GM23338 (cell line): ENCODE measurements around the gene PRR29. TPM values are rescaled to one million over a fixed set of nuclear protein-coding genes. Genes with fewer than 3 reads are reported as not detected.

ENCODE experiments used
- ATAC-seq: fragments of 200-7000 bp; cut with Tn5 transposase; 3 replicates; pipeline ENCODE4 v1.9.1; 2020
- DNase-seq: peaks from one replicate; pipeline ENCODE4 v3.0.0-alpha.2; 2015; ENCODE audit warnings: low spot score
- H2AFZ ChIP-seq: fragments of 200-600 bp; sonication (generic); 2 replicates; pipeline ENCODE4 v1.8.0; 2016; ENCODE audit warnings: antibody characterized with exemption, mild to moderate bottlenecking, moderate library complexity
- H3F3A ChIP-seq: fragments of 200-600 bp; sonication (generic); replicated peaks from 2 replicates; pipeline ENCODE4 v1.8.0; 2017; ENCODE audit warnings: antibody characterized with exemption, mixed run types, low read depth
- H3K27ac ChIP-seq: fragments of 200-600 bp; sonication (generic); 2 replicates; pipeline ENCODE4 v1.6.1; 2016; ENCODE audit warnings: low read depth
- H3K27me3 ChIP-seq: fragments of 200-600 bp; sonication (generic); 2 replicates; pipeline ENCODE4 v1.8.0; 2016; ENCODE audit warnings: mild to moderate bottlenecking, mixed run types, moderate library complexity; ENCODE audit not compliant: insufficient read depth
- H3K36me3 ChIP-seq: fragments of 200-600 bp; sonication (generic); 2 replicates; pipeline ENCODE4 v1.8.0; 2016; ENCODE audit warnings: mild to moderate bottlenecking; ENCODE audit not compliant: insufficient read depth
- H3K4me1 ChIP-seq: fragments of 200-600 bp; sonication (generic); 2 replicates; pipeline ENCODE4 v1.8.0; 2016; ENCODE audit warnings: mild to moderate bottlenecking, moderate library complexity; ENCODE audit not compliant: insufficient read depth
- H3K4me2 ChIP-seq: fragments of 200-600 bp; sonication (generic); 2 replicates; pipeline ENCODE4 v1.7.1; 2017; ENCODE audit warnings: mixed run types
- H3K4me3 ChIP-seq: fragments of 200-600 bp; sonication (generic); 2 replicates; pipeline ENCODE4 v1.6.1; 2016; ENCODE audit warnings: mixed run types
- H3K79me2 ChIP-seq: fragments of 200-600 bp; sonication (generic); replicated peaks from 2 replicates; pipeline ENCODE4 v1.8.0; 2017; ENCODE audit warnings: mild to moderate bottlenecking; ENCODE audit not compliant: insufficient read depth
- H3K9me2 ChIP-seq: fragments of 200-600 bp; sonication (generic); 2 replicates; pipeline ENCODE4 v1.8.0; 2017; ENCODE audit not compliant: insufficient read depth
- H4K20me1 ChIP-seq: fragments of 200-600 bp; sonication (generic); replicated peaks from 2 replicates; pipeline ENCODE4 v1.8.0; 2017; ENCODE audit warnings: mild to moderate bottlenecking; ENCODE audit not compliant: insufficient read depth
- H3K27ac Mint-ChIP-seq: 2 replicates; pipeline ENCODE4 v1.8.0; 2020; ENCODE audit warnings: inconsistent platforms, mild to moderate bottlenecking, moderate library complexity, mixed read lengths
- H3K27me3 Mint-ChIP-seq: 3 replicates; pipeline ENCODE4 v1.8.0; 2022; ENCODE audit warnings: low read depth, mild to moderate bottlenecking, moderate library complexity, mixed read lengths, inconsistent platforms; ENCODE audit not compliant: insufficient read depth, poor library complexity
- H3K36me3 Mint-ChIP-seq: 3 replicates; pipeline ENCODE4 v1.8.0; 2021; ENCODE audit warnings: low read depth, mild to moderate bottlenecking, inconsistent platforms, moderate library complexity, mixed read lengths
- H3K4me1 Mint-ChIP-seq: 3 replicates; pipeline ENCODE4 v1.8.0; 2020; ENCODE audit warnings: mild to moderate bottlenecking, inconsistent platforms, mixed read lengths
- H3K4me3 Mint-ChIP-seq: 3 replicates; pipeline ENCODE4 v1.8.0; 2021; ENCODE audit warnings: moderate library complexity, mild to moderate bottlenecking, inconsistent platforms, mixed read lengths
- H3K9me3 Mint-ChIP-seq: 3 replicates; pipeline ENCODE4 v1.8.0; 2020; ENCODE audit warnings: moderate library complexity, mild to moderate bottlenecking, inconsistent platforms, mixed read lengths
- CREB1 ChIP-seq: fragments of 250-450 bp; sonication (Bioruptor Pico); IDR thresholded peaks from 2 replicates; pipeline ENCODE4 v1.5.0; 2020; ENCODE audit warnings: low read depth, mild to moderate bottlenecking, moderate library complexity
- CTCF ChIP-seq, 2 experiments: fragments of 200-600 bp in 1 of 2; sonication (generic) in 1 of 2; conservative IDR thresholded peaks; 2 replicates each; pipeline versions ENCODE4 v1.5.1 to v1.6.1; 2016 to 2017; ENCODE audit warnings: antibody characterized with exemption in 2 of 2, low read depth in 2 of 2, mild to moderate bottlenecking in 2 of 2, moderate library complexity in 1 of 2
- ETS1 ChIP-seq: IDR thresholded peaks from 2 replicates; pipeline ENCODE4 v1.6.1; 2016; ENCODE audit warnings: antibody characterized with exemption
- EZH2 ChIP-seq: fragments of 200-600 bp; sonication (generic); IDR thresholded peaks from one replicate; pipeline ENCODE4 v1.8.0; 2017; ENCODE audit warnings: antibody characterized with exemption, mild to moderate bottlenecking, low read depth; ENCODE audit not compliant: unreplicated experiment
- EZH2phosphoT487 ChIP-seq: fragments of 200-600 bp; sonication (generic); IDR thresholded peaks from one replicate; pipeline ENCODE4 v1.8.1; 2018; ENCODE audit warnings: antibody characterized with exemption; ENCODE audit not compliant: unreplicated experiment
- JUNB ChIP-seq: IDR thresholded peaks from one replicate; pipeline ENCODE4 v1.6.1; 2016; ENCODE audit warnings: antibody characterized with exemption; ENCODE audit not compliant: unreplicated experiment
- NANOG ChIP-seq: IDR thresholded peaks from 2 replicates; pipeline ENCODE4 v1.6.1; 2016; ENCODE audit warnings: antibody characterized with exemption, borderline replicate concordance
- POLR2AphosphoS5 ChIP-seq: IDR thresholded peaks from 2 replicates; pipeline ENCODE4 v1.6.1; 2016; ENCODE audit warnings: antibody characterized with exemption, low read depth
- STAT1 ChIP-seq: IDR thresholded peaks from one replicate; pipeline ENCODE4 v1.6.1; 2016; ENCODE audit warnings: antibody characterized with exemption; ENCODE audit not compliant: unreplicated experiment
- ZNF114 ChIP-seq: fragments of 250-450 bp; sonication (Bioruptor Pico); IDR thresholded peaks from 2 replicates; pipeline ENCODE4 v1.5.0; 2020; ENCODE audit warnings: mild to moderate bottlenecking, moderate library complexity
- ZNF331 ChIP-seq: fragments of 250-450 bp; sonication (Bioruptor Pico); IDR thresholded peaks from 2 replicates; pipeline ENCODE4 v1.5.0; 2020; ENCODE audit warnings: low read depth, mild to moderate bottlenecking, moderate library complexity
- ZNF462 ChIP-seq: fragments of 250-450 bp; sonication (Bioruptor Pico); IDR thresholded peaks from 2 replicates; pipeline ENCODE4 v1.5.0; 2020; ENCODE audit warnings: mild to moderate bottlenecking, moderate library complexity
- polyA plus RNA-seq: library from polyadenylated mRNA; unstranded; fragments of >200 nt; fragmentation: Nextera tagmentation; extraction: Ambion mirVana; gene quantifications from 2 replicates; pipeline ENCODE4 v1.2.1, GENCODE V29; 2016
- total RNA-seq: library from RNA; depleted of rRNA; stranded (reverse); fragments of >200 nt; shearing (Covaris generic); gene quantifications from 2 replicates; pipeline ENCODE4 v1.2.3, GENCODE V29; 2014
- TF ChIP-seq, protein P1 (sequence below): IDR thresholded peaks from one replicate; pipeline ENCODE4 v1.6.1; 2018; ENCODE audit warnings: antibody characterized with exemption; ENCODE audit not compliant: unreplicated experiment

The PRR29 gene
- total and polyA plus RNA-seq, 2 experiments from 2014 or later, result 0.24 to 1.3 TPM

- no peak for ATAC-seq
- Histone ChIP-seq H3K4me2 (no peak overlapping the region), H3K79me2 (no peaks in the 10 kb centered on the region), H3K9me2 (no peaks in the 10 kb centered on the region), H3K27ac (no peak overlapping the region), H3K27me3 (no peaks in the 10 kb centered on the region), H2AFZ (no peak overlapping the region), H4K20me1 (no peaks in the 10 kb centered on the region), H3K4me1 (no peaks in the 10 kb centered on the region), H3K36me3 (no peaks in the 10 kb centered on the region), H3F3A (no peaks in the 10 kb centered on the region), H3K4me3 (no peak overlapping the region)
- TF ChIP-seq, protein P1, sequence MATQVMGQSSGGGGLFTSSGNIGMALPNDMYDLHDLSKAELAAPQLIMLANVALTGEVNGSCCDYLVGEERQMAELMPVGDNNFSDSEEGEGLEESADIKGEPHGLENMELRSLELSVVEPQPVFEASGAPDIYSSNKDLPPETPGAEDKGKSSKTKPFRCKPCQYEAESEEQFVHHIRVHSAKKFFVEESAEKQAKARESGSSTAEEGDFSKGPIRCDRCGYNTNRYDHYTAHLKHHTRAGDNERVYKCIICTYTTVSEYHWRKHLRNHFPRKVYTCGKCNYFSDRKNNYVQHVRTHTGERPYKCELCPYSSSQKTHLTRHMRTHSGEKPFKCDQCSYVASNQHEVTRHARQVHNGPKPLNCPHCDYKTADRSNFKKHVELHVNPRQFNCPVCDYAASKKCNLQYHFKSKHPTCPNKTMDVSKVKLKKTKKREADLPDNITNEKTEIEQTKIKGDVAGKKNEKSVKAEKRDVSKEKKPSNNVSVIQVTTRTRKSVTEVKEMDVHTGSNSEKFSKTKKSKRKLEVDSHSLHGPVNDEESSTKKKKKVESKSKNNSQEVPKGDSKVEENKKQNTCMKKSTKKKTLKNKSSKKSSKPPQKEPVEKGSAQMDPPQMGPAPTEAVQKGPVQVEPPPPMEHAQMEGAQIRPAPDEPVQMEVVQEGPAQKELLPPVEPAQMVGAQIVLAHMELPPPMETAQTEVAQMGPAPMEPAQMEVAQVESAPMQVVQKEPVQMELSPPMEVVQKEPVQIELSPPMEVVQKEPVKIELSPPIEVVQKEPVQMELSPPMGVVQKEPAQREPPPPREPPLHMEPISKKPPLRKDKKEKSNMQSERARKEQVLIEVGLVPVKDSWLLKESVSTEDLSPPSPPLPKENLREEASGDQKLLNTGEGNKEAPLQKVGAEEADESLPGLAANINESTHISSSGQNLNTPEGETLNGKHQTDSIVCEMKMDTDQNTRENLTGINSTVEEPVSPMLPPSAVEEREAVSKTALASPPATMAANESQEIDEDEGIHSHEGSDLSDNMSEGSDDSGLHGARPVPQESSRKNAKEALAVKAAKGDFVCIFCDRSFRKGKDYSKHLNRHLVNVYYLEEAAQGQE, result no peak
- TF ChIP-seq STAT1 (no peak), ZNF462 (CRISPR knock-in tag) (no peak), POLR2AphosphoS5 (no peak), EZH2 (no peak), ETS1 (no peak), CREB1 (CRISPR knock-in tag) (no peak), CTCF (conservative IDR thresholded peaks at IDR 0.05; ENCODE audit: low read depth in 2 of 2) (no peak), EZH2phosphoT487 (no peak), JUNB (no peak), NANOG (no peak), ZNF331 (CRISPR knock-in tag) (no peak), ZNF114 (no peak)
- no peaks in the 10 kb centered on the region for H3K36me3 Mint-ChIP-seq
- H3K27ac Mint-ChIP-seq, result no peak overlapping the region
- H3K4me3 Mint-ChIP-seq, result no peak overlapping the region
- H3K27me3 Mint-ChIP-seq, result peaks cover 8% of the 10 kb centered on the region
- H3K9me3 Mint-ChIP-seq, result no peaks in the 10 kb centered on the region
- H3K4me1 Mint-ChIP-seq, result peaks cover 1% of the 10 kb centered on the region; the same call in 2 of the 3 replicates
- DNase-seq, result no peak
Observed at GRCh38 chr17:63967953-63968352, 30.2 kb upstream of the PRR29 start.
